Measurements from ENCODE around the gene NFE2L2. TPM values are rescaled to one million over a fixed set of nuclear protein-coding genes. Genes with fewer than 3 reads are reported as not detected.

The NFE2L2 gene
- total and polyA plus RNA-seq, 2 donors (not counting 3 experiments of a cell fraction or from before 2014, with no cell fraction given): 57.1 to 66.2 TPM

DNA sequence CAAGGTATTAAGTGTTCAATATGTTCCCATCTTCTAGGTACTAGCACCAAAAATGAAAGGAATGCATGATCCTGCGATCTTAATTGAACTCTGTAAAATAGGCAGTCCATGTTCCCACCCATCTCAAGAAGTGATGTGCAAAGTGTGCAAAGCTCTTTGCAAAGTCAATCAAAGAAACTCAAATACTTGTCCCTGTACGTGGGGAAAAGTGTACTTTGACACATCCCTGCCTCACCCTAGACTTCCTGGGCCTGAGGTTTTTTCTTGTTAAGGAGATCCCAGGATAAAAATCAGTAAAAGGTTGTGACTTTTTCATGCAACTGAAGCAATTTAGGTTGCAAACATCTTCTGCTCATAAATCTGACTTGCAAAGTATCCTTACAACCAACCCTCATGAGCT, 26.6 kb downstream of the NFE2L2 start:
- H4K20me1 ChIP-seq (replicated peaks; ENCODE audit: control insufficient read depth, extremely low read depth, insufficient read depth, low read length): peaks cover 3% of the 10 kb centered on the region
- dilution Hi-C loops (cut with MboI; ENCODE audit: extremely low pct_ligation_motif_present, low sequenced_read_pairs): no loop called here
- TF ChIP-seq JUN (IDR thresholded peaks at IDR 0.05; ENCODE audit: borderline replicate concordance, insufficient read depth, insufficient read length, low read depth) (no peak), POLR2AphosphoS5 (IDR thresholded peaks at IDR 0.05; ENCODE audit: insufficient read depth, low read depth, low read length) (no peak), GATA2 (IDR thresholded peaks at IDR 0.05; ENCODE audit: insufficient read depth, insufficient read length, low read depth, low read length) (no peak), EZH2 (IDR thresholded peaks at IDR 0.05; ENCODE audit: borderline replicate concordance, low read depth, low read length, severe bottlenecking) (no peak), FOS (IDR thresholded peaks at IDR 0.05; ENCODE audit: borderline replicate concordance, insufficient read depth, low read length) (no peak), MYC (IDR thresholded peaks at IDR 0.05; ENCODE audit: low read depth, low read length) (no peak), POLR2A (IDR thresholded peaks at IDR 0.05; ENCODE audit: low read depth, low read length) (no peak)
- TF ChIP-seq, protein P1, sequence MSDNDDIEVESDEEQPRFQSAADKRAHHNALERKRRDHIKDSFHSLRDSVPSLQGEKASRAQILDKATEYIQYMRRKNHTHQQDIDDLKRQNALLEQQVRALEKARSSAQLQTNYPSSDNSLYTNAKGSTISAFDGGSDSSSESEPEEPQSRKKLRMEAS (IDR thresholded peaks at IDR 0.05; ENCODE audit: insufficient read depth, insufficient read length): no peak
- TF ChIP-seq, protein P2, sequence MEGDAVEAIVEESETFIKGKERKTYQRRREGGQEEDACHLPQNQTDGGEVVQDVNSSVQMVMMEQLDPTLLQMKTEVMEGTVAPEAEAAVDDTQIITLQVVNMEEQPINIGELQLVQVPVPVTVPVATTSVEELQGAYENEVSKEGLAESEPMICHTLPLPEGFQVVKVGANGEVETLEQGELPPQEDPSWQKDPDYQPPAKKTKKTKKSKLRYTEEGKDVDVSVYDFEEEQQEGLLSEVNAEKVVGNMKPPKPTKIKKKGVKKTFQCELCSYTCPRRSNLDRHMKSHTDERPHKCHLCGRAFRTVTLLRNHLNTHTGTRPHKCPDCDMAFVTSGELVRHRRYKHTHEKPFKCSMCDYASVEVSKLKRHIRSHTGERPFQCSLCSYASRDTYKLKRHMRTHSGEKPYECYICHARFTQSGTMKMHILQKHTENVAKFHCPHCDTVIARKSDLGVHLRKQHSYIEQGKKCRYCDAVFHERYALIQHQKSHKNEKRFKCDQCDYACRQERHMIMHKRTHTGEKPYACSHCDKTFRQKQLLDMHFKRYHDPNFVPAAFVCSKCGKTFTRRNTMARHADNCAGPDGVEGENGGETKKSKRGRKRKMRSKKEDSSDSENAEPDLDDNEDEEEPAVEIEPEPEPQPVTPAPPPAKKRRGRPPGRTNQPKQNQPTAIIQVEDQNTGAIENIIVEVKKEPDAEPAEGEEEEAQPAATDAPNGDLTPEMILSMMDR (IDR thresholded peaks at IDR 0.05; ENCODE audit: extremely low read depth in 1 of 2, insufficient read depth in 1 of 2, low read depth in 1 of 2, low read length in 2 of 2): no peak
- no peak overlapping the region for H3K4me3 ChIP-seq (replicated peaks in 1 of 3; ENCODE audit: insufficient read depth in 1 of 3, low read depth in 1 of 3, low read length in 3 of 3)
- H2AFZ ChIP-seq (ENCODE audit: low read depth, low read length): no peak overlapping the region
- H3K4me1 ChIP-seq (ENCODE audit: control insufficient read depth, extremely low read depth, insufficient read depth, low read length): peaks cover 42% of the 10 kb centered on the region
- H3K9me3 ChIP-seq (replicated peaks; ENCODE audit: control insufficient read depth, insufficient read depth, low read length): no peaks in the 10 kb centered on the region
- intact Hi-C loops (cut with micrococcal nuclease): no loop called here
- peaks cover 91% of the 10 kb centered on the region for H3K79me2 ChIP-seq (ENCODE audit: control insufficient read depth, insufficient read depth, low read length)
- FAIRE-seq (no peak), DNase-seq (ENCODE audit: low read depth, low spot score) (no peak)
- ChIA-PET POLR2A (no interaction called here), CTCF (interaction anchor here (0.8 to 7.0 kb wide), 4 partner anchors 8 to 73 kb away, joined by 3 to 41 read pairs (median 20); partner anchors contain the start of gene NFE2L2)
- no peaks in the 10 kb centered on the region for H3K27me3 ChIP-seq (ENCODE audit: control insufficient read depth in 2 of 2, insufficient read depth in 2 of 2, low read length in 2 of 2)
- no peak overlapping the region for H3K4me2 ChIP-seq (ENCODE audit: insufficient read depth, low read length)
- H3K36me3 ChIP-seq (ENCODE audit: control insufficient read depth in 2 of 2, extremely low read depth in 1 of 2, insufficient read depth in 2 of 2, low read length in 2 of 2): peaks cover 0 to 4% of the 10 kb centered on the region in 2 experiments
- H3K9me1 ChIP-seq (replicated peaks; ENCODE audit: control insufficient read depth, extremely low read depth, insufficient read depth, low read length): no peaks in the 10 kb centered on the region
- no TSS peak for BruUV-seq (replicated peaks)
- no peak overlapping the region for H3K27ac ChIP-seq (ENCODE audit: insufficient read depth, low read depth, low read length)
- no peak overlapping the region for H3K9ac ChIP-seq (replicated peaks; ENCODE audit: extremely low read depth, insufficient read depth, low read length)
